Stimulated activated CD4-positive, alpha-beta T cell treated with anti-CD3 and anti-CD28 coated beads, TNF-alpha, amount 100 ng/mL, for 24 hours (primary cell): ENCODE measurements around the gene SMPD3.

Experiments used
- DNase-seq, 3 experiments: peaks; one replicate each; pipeline ENCODE4 v3.0.0-alpha.2; 2020; ENCODE audit warnings: low read depth in 3 of 3

SMPD3 gene

DNA sequence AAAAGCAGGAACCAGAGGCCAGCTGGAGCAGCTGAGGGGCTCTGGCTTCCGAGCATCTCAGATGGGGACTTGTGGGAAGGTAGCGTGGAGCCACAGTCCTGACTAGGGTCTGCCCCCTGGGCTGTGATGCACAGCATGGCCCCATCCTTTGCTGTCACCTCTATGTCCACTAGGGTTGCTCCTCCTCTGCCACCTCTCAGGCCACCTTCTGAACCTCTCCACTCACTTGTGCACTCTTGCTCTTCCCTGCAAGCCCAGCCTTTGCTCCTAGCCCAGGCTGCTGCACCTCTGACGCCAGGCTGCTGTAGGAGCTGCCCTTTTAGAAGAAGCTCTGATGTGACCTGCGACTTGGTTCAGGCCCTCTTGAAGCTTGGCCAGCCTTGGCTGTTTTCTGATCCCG is 24.3 kb upstream of the SMPD3 start:
- no peak for DNase-seq

DNA sequence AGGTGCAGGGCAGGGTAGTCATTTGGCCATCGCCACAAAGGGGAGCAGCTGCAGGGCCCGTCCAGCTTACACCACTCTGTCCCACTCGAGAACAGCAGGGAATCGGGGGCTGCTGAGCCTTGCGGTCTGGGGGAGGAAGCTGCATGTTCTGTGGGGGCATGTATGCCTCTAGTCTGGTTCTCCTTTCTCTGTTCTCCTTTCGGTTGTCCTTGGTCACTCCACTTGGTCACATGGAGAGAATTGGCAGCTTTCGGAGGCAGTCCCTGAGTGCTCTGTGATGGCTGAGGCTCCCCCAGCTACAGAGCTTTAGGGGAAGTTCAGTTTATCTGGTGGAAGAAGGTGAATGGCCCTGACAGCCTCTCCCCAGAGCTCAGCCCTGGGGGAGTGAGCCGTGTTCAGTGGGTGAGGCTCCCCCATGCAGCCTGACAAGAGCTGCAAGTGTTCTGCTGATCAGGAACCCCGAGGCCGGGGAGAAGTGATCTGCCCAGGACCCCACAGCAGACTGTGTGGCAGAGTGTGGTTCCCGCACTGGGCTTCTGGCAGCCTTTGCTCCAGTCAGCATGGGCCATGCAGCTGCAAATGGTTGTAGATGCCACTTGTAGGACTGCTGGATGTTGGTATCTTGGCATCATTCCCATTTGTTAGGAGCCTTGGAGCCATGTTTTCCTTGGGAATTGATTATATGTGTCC is 22.3 kb upstream of the SMPD3 start:
- DNase-seq, result no peak

DNA sequence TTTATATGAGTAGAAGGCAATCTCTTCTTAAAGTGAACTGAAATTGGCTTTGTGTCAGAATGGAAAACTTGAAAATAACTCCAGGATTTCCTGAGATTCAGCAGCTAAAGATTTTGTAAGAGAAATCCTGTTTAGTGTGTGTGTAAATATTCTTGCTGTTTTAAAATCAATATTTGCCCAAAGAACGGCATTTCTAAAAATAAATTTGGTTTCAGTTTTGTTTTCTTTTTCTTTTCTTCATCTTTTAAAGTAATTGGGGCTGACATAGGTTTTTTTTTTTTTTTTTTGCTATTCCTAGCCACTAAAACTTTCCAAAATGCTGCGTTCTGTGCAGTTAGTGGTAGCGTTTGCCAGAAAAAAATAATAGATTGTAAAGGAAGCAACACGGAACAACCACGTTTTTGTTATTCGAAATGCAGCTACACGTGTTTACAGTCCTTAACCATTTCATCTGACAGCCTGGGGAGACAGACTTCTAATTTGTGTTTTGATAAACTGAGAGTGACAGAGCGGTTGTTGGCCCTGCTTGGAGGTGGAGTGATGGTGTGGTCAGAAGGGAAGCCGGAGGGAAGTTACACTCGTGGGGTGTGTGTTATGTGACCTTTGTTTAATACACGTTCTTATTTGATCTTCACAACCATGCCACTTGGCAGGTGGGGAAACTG is 21.6 kb upstream of the SMPD3 start:
- no peak for DNase-seq

DNA sequence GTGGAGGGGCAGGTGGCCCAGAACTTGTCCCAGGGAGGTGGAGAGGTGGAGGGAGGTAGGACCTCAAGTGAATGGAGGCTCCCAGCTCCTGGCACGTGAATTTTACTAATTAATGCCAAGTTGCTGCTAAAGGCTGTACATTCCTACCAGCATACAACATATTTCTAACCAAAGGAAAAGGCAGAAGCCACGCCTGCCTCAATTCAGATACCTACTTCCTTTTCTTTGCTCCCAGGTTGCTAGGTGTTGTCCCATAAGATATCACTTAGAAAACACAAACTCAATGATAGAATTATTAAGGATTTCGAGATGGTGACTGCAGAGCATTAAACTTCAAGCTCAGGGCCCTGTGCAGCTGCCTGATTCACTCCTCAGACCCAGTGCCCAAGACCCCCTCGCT is 20.5 kb upstream of the SMPD3 start:
- no peak for DNase-seq

DNA sequence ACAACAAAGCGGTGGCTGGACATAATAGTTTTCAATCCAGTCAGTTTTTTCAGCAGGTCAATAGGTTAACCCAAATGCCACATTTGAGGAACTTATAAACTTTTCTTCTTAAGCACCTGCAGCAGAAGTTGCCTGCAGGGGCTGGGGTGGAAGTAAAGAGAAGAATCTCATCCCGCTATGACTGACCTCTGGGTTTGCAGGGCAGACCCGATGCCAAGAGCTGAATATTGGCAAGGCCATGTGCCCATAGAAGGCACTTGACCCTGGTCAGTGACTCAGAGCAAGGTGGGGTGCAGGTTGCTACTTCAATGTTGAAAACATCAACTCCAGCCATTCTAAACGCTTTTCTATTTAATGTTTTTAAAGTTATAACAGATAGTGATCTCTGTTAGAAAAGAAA is 17.9 kb upstream of the SMPD3 start:
- no peak for DNase-seq

DNA sequence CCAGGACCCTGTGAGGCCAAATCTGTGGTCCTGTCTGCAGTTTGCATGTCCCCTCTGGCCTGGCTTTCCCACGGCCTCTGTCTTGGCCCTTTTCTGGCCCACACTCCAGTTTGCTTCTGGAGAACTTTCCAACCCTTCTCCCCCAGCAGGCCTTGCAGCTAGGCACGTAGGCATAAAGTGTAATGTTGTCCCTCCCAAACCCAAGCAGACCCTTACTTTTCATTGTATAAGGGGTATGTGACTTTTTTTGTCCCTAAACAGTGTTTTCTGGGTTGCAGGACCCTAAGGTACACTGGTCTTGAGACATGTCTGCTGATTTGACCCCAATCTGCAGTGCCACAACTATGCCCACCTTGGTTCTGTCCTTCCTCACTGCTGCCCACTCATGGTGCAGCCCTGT is 15.6 kb upstream of the SMPD3 start:
- no peak for DNase-seq

DNA sequence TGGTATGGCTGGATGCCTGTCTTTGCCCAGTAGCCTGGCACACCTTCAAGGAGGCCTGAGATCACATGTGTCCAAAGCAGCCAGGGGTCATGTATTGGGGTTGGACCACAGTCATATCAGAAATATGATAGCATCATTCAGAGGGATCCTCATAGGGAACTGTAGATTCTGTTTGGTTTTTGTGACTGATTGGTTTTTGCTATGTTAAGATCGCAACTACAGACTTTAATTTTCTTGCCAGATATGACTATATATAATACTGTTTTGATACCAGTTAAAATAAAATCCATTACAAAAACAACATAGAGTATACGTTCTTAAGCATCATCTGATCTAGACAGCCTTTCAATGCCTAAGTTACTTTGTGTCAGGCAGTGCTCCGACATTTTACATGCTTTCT is 11.8 kb upstream of the SMPD3 start:
- no peak for DNase-seq

DNA sequence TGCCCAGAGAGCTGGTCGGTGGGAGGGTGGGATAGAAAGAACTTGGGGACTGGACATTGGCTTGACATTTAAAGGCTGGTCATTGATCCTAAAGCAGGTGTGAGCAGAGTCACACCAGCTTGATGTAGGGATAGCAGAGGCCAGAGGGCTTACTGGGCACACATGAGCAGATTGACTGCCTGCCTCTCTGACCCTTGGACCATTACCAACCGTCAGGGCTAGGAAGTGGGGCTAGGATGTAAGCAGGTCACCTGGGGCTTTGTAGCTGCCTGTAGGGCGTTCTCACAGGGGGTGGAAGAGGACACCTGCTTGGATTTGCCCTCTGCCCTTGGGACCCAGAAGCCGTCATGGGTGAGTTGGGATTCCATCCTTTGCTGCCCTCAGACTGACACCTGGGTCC is 11.1 kb upstream of the SMPD3 start:
- DNase-seq, result no peak

DNA sequence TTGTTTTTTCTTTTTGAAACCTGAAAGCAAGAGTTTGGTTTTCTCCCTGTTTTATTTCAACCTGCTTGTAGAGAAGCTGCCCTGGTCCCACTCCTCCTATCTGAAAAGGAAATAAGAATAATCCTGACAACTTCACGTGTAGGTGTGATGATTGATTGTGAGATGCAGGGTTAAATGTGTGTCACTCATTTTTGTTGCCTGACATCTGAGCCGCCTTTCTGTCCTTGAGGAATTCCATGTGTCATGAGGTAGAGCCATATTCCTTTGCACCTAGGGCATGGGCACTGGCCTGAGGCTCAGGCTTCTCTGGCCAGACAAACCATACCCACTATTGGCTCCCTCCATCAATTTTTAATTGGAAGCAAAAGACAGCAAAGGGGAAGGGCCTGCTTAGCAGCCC is 10.2 kb upstream of the SMPD3 start:
- no peak for DNase-seq

DNA sequence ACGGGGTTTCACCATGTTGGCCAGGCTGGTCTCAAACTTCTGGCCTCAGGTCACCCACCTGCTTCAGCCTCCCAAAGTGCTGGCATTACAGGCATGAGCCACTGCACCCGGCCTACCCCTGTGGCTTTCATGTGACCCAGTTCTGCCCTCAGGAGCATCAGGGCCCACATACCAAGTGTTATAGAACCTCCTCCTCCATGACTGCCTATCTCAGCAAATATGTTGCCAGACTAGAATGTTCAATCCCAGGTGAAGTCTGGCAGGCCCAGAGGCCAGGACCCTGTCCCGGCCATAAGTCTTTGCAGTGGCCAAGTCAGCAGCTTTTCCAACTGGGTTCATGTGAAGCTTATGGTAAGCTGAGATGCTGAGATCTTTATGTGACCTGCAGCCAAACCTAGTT is 9.8 kb upstream of the SMPD3 start:
- no peak for DNase-seq

DNA sequence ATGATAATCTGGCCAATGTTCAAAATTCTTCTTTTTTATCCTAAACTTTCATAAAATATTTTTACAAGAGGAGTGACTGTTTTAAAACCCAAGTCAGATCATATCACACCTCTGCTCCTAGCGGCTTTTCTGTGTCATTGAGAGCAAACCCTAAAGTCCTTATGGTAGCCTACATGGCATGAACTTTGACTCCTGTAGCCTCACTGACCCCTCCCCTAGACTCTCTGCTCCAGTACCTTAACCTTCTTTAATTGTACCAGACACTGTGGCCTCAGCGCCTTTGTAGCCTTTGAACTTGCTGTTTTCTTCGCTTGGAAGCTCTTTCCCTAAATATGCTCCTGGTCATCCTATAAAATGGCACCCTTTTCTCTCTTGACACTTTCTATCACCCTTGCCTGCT is 7.3 kb upstream of the SMPD3 start:
- DNase-seq, result no peak

DNA sequence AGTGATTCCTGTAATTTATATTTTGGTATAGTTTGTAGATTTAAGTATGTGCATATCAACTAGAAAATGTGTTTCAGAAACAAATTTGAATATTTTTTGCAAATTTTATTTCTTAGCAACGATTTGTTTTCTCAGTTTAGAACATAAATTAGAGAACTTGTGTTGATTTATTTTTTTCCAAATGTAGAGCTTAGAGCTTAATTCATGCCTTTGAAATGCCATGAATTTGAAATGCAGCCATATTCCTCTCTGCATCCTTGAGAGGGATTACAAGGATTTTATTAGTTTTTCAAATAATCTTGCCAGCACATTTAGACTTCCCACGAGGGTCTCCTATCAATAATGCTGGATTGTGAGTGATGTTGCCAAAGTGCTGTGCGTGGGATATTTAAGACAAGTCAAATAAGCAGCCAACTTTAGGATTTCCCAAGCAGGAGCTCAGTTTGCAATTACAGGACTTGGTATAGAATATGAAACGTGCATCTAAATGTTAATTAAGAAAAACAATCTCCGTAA is 6.7 kb upstream of the SMPD3 start:
- DNase-seq, result no peak

DNA sequence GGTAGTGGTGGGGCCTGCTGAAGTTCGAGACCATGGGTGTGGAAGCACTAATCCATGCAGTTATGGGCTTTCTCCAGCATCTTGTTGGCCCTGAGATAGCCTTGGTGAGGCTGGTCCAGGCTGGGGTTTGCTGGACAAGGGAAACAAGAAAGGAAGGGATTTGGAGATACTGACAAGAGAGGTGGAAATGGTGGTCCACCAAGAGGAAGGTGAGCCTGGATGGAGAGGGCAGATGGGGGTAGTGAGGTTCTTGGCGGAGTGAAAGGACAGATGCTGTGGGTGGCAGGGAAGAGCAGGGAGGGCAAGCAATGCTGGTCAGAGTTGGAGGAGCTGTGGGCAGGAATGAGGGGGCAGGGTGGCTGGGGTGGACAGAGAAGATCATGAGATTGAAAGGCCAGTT is 5.5 kb upstream of the SMPD3 start:
- DNase-seq, result no peak

DNA sequence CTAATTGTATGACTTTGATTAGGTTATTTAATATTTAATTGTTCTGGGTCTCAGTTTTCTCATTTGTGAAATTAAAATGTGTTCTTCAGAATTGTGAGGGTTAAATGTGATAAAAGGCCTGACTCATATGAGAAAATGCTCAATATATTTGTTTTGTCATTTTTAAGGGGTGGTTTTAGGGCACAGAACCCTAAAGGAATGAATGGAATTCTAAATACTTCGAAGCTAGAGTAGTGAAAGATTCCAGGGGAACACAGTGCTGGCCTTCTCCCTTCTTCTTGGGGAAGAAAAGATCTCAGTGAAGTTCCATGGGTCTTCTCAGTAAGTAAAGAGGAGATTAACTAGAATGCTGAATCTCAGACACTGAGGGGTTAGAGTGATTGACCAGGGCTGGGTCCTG is 3.9 kb upstream of the SMPD3 start:
- no peak for DNase-seq

DNA sequence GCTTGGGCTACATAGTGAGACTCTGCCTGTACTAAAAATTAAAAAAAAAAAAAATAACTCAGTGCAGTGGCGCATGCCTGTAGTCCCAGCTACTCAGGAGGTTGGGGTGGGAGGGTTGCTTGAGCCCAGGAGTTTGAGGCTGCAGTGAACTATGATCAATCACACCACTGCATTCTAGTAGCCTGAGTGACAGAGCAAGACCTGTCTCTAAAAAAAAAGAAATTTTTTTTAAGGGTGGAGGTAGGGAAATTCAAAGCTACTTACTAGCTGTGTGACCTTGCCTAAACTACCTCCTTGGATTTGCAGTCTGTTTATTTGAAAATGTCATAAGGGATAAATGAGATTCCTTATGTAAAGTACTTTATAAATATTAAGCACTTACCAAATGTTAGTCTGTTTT is 3.4 kb upstream of the SMPD3 start:
- DNase-seq, result no peak

DNA sequence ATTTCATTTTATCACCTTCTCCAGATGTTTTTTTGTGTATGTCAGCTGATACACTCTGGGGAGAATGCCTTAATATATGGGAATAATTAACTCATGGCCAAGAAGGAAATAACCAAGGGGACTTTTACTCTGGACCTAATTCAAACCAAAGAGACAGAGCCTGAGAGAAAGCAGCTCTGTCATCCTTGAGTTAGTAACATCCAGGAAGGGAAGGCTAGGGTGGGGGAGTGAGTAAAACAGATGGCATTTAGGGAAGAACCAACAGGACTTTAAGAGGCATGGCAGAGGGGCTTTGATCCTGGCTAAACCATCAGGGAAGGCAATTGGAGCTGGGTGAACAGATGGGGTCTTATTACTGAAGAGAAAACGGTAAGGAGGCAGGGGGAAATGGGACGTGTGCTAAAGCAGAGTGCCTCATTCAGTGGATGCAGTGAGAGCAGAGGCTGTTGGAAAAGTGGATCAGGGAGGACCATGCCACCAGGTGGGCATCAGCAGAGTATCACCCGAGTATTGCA is 2.5 kb upstream of the SMPD3 start:
- DNase-seq, result no peak

DNA sequence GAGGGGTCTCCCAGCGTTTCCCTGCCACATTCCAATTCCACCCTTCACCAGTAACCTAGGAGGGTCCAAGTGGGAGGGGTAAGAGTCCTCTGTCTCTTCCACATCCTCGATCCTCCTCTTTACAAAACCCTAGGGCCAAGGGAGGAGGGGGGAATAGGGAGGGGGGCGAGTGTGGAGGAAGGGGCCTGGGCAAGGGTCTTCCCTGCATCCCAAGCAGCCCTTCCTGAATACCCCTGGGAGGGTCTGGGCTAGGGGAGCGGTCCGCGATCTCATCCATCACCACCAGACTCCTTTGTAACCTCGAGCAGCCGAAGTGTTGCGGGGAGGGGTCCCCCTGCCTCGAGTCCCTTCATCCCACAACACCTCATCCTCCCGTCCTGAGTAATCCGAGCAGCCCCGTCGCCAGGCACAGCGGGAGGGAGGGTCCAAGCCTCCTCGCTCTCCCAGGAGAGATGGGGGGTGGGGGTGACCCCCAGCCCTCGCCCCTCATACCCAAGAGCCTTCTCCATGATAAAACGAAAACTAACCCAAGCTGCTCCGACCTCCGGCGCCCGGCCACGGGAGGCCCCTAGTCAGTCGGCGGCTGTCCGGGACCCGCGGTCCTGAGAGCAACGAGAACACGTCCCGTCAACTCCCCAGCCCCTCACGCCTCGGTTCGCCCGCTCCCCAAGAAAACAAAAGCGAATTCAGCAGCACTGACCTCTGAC is 502 bp downstream of the SMPD3 start:
- no peak for DNase-seq

DNA sequence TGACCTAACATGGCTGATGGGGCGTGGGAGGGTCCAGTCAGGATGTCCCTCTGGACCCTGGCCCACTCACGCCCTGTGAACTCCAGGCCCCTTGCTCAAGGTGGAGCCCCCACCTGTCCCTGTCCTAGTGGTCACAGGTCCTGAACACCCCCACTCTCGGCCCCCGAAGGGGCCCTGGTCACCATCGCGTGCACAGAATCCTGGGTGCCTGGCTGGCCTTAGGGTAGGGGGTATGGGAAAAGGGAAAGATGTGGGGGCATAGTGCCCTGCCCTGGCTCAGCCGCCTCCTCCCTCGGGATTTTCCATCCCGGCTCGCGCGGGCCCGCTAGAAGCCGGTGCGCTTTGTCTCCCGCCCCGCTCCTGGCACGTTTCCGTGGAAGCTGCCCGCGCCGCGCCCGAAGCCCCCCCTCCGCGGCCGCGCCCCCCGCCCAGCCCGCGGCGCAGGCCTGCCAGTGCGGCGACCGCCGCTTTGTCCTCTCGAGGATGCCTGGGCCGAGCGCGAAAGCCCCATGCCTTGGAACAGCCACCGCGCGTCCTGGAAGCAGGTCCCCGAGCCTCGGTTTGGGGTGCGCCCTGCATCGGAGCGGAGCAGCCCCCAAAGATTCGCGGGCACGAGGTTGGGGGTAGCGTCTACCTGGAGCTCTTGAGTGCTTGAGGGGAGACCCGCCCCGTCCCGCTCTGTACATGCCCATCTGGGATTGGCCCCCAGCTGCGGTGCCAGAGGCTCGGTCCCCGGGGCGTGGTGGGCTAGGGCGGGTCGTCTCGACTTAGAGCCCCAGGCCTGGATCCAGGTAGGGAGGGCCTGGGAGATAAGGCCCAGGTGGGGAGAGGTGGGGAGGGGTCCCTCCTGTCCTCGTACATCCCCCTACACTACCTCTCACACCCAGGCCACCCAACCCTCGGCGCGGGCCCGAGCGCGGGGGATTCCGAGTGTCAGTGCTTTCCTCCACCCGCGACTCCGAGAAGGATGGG is 1.3 kb downstream of the SMPD3 start:
- DNase-seq, result no peak

DNA sequence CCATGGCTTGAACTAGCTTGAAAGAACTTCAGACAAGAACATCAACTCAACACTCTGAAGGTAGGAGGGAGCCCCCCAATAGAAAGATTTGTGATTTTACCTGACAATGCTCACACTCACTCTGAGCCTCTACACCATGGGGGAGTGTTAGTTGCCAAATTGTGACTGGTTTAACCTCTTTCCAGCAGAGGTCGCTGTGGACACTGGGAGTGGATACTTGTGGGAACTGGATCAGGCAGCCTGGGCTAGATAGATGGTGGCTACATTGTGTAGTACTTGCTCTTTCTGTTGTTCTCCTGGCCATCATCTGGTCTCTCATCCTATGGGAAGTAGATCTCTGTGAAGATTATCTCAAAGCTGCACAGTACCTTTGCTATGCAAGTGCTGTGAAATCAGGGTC is 2.9 kb downstream of the SMPD3 start:
- peak in 1 of 3 experiments; percentile 12 for DNase-seq

DNA sequence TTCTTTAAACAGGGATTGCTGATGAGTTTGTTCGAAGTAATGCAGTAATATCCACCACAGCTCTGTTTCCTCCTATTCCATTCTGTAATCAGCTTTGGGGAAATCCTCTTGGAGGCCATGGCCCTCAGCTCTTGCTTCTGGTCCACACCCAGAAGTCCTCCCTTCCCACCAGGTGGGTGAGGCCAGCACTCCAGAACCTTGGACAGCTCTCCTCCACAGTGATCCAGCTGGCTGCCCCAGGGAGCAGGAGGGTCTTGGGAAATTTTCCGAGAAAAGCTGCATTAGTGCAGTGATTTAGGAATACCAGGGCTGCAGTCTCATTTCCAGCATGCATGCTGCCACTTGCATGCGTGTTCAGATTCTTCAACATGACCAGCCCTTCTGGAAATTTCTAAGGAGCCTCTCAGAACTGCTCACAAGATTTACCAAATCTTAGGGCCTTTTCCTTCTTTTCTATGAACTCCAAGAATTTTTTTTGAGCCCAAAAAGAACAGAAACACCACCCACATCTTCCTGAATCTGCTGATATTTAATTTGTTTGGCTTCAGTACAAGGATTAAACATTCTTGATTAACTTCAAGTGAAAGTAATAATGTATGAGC is 4.2 kb downstream of the SMPD3 start:
- DNase-seq, result no peak

DNA sequence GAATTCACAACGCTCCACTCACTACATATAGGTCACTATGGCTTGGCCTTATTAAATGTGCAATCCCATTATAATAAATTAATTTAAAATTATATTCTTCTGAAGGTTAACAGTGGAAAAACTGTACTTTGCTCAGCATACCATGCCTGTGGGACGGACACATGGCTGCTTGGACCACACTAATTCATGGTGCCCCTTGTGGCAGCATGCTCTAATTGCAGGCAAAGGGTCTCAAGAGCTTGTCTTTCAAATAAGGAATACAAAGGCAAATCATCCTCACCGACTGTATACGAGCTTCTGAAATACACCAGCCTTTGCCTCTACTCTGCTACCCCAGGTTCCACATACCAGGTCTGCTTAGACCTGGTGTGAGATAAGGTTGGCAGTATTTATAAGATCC is 11.7 kb downstream of the SMPD3 start:
- peak in 1 of 3 experiments; percentile 11 for DNase-seq
